ENCODE data around the gene FAM174C. TPM values are rescaled to one million over a fixed set of nuclear protein-coding genes. Genes with fewer than 3 reads are reported as not detected.

Gene FAM174C
- total and polyA plus RNA-seq, 2 of the 8 experiments (the other 6 are each of a cell fraction or from before 2014, with no cell fraction given): 44.5 to 125 TPM

DNA sequence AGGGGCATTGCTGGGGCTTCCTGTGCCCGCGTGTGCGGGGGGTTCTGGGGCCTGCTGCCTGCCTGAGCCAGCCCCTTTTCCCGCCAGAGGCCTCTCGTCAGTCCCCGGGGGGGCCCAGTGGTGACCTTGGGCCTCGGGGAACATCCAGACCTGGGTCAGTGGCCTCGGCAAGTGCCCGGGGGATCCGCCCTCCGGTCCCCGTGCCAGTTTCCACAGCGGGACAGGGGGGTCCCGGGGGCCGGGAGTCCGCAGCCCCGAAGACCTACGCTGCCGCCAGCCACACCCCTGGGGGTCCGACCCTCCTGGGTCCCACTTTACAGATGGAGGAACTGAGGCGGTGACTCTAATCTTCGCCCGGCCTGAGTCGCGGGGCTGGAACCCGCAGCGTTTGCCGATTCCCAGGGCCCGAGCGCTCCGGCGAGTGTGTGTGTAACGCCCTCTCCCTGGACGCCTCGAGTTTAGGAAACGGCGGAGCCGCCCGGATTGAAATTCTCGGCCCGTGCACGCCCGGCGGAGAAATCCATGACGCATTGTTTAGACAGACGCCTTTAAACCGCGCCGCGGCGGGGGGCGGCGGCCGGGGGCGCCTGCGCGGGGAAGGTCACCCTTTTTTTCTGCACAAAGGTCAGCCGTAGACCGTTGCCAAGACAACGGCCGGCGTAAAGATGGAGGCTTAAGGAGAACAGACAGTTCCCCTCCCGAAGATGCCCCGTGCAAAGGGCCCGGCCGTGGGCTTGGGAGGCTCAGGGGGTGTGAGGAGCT lies 49.7 kb downstream of the FAM174C start:
- CTCF ChIA-PET (ENCODE audit: partially characterized antibody): interaction anchor here (1.0 to 3.5 kb wide), 2 partner anchors 9 kb away, joined by 4 to 24 read pairs; no protein-coding TSS in a partner anchor
- Histone ChIP-seq H3K4me2 (ENCODE audit: insufficient read depth in 1 of 2, low read depth in 2 of 2, low read length in 2 of 2) (peak overlapping the region; percentile 7 to 32; a peak in 2 of 4 replicates), H3K9ac (replicated peaks in 1 of 4; ENCODE audit: extremely low read depth in 1 of 4, low read depth in 3 of 4, low read length in 3 of 4) (no peak overlapping the region)
- TF ChIP-seq, protein P1, sequence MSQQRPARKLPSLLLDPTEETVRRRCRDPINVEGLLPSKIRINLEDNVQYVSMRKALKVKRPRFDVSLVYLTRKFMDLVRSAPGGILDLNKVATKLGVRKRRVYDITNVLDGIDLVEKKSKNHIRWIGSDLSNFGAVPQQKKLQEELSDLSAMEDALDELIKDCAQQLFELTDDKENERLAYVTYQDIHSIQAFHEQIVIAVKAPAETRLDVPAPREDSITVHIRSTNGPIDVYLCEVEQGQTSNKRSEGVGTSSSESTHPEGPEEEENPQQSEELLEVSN (IDR thresholded peaks at IDR 0.05): no peak
- TF ChIP-seq, protein P2, sequence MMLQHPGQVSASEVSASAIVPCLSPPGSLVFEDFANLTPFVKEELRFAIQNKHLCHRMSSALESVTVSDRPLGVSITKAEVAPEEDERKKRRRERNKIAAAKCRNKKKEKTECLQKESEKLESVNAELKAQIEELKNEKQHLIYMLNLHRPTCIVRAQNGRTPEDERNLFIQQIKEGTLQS (IDR thresholded peaks at IDR 0.05; ENCODE audit: insufficient read depth, low read depth, low read length): no peak
- TF ChIP-seq MAFK (IDR thresholded peaks at IDR 0.05; ENCODE audit: low read depth, low read length): no peak
- TF ChIP-seq, protein P3, sequence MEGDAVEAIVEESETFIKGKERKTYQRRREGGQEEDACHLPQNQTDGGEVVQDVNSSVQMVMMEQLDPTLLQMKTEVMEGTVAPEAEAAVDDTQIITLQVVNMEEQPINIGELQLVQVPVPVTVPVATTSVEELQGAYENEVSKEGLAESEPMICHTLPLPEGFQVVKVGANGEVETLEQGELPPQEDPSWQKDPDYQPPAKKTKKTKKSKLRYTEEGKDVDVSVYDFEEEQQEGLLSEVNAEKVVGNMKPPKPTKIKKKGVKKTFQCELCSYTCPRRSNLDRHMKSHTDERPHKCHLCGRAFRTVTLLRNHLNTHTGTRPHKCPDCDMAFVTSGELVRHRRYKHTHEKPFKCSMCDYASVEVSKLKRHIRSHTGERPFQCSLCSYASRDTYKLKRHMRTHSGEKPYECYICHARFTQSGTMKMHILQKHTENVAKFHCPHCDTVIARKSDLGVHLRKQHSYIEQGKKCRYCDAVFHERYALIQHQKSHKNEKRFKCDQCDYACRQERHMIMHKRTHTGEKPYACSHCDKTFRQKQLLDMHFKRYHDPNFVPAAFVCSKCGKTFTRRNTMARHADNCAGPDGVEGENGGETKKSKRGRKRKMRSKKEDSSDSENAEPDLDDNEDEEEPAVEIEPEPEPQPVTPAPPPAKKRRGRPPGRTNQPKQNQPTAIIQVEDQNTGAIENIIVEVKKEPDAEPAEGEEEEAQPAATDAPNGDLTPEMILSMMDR (IDR thresholded peaks at IDR 0.05; ENCODE audit: control extremely low read depth in 1 of 3, insufficient read depth in 1 of 3, low read depth in 1 of 3, low read length in 3 of 3): no peak
- no peak for TF ChIP-seq CBX8 (IDR thresholded peaks at IDR 0.05; ENCODE audit: borderline replicate concordance, low read depth, low read length)
- no peak for TF ChIP-seq BCL11A (IDR thresholded peaks at IDR 0.05; ENCODE audit: low read depth in 2 of 2, low read length in 2 of 2)
- no peak for TF ChIP-seq SIN3A (conservative IDR thresholded peaks at IDR 0.05 in 1 of 2, IDR thresholded peaks at IDR 0.05 in 1 of 2; ENCODE audit: low read depth in 1 of 2, low read length in 2 of 2)
- no peak for TF ChIP-seq ASH2L (IDR thresholded peaks at IDR 0.05; ENCODE audit: low read length)

More for the DNA sequence above, 49.7 kb downstream of the FAM174C start:
- POLR2A ChIA-PET (ENCODE audit: partially characterized antibody): no interaction called here
- Histone ChIP-seq H3K14ac (ENCODE audit: insufficient read length) (no peak overlapping the region), H3K18ac (ENCODE audit: extremely low read depth, low read length) (no peak overlapping the region), H2AFZ (ENCODE audit: low read length) (no peak overlapping the region), H3K4me1 (replicated peaks in 1 of 4; ENCODE audit: control insufficient read depth in 3 of 4, insufficient read depth in 4 of 4, low read length in 3 of 4) (no peaks in the 10 kb centered on the region), H3K36me3 (ENCODE audit: control insufficient read depth in 2 of 4, insufficient read depth in 4 of 4, low read length in 3 of 4) (no peaks in the 10 kb centered on the region), H3K9me3 (ENCODE audit: insufficient read depth in 2 of 2, low read depth in 1 of 2, low read length in 1 of 2) (no peaks in the 10 kb centered on the region), H2BK20ac (ENCODE audit: low read length) (no peak overlapping the region), H3K27me3 (replicated peaks in 1 of 4; ENCODE audit: control insufficient read depth in 3 of 4, extremely low read depth in 1 of 4, insufficient read depth in 3 of 4, low read length in 3 of 4) (no peaks in the 10 kb centered on the region; a peak in 1 of 7 replicates), H2BK120ac (replicated peaks; ENCODE audit: low read depth, low read length) (no peak overlapping the region), H3K4ac (replicated peaks; ENCODE audit: insufficient read length, low read depth, low read length) (no peak overlapping the region), H3K79me1 (ENCODE audit: low read depth, low read length) (no peaks in the 10 kb centered on the region), H4K5ac (ENCODE audit: insufficient read length, low read depth, low read length) (no peak overlapping the region), H3K56ac (replicated peaks; ENCODE audit: insufficient read length, low read depth, low read length) (no peak overlapping the region), H2BK12ac (ENCODE audit: low read depth, low read length) (no peak overlapping the region), H3K79me2 (ENCODE audit: control insufficient read depth in 1 of 2, insufficient read depth in 2 of 2, low read length in 2 of 2) (no peaks in the 10 kb centered on the region), H3K23me2 (ENCODE audit: low read depth, low read length) (no peaks in the 10 kb centered on the region), H4K8ac (ENCODE audit: extremely low read depth, insufficient read depth, low read length) (no peak overlapping the region; the same call in 1 of the 2 replicates), H3K4me3 (ENCODE audit: extremely low read depth in 1 of 4, insufficient read depth in 2 of 4, low read depth in 3 of 4, low read length in 4 of 4) (peak overlapping the region in 1 of 4 experiments; percentile 36; a peak in 2 of 8 replicates), H2BK5ac (ENCODE audit: low read depth, low read length) (no peak overlapping the region), H4K91ac (replicated peaks; ENCODE audit: insufficient read length, low read length) (no peak overlapping the region), H3K23ac (ENCODE audit: insufficient read length) (no peak overlapping the region), H3K27ac (ENCODE audit: low read depth, low read length) (no peak overlapping the region), H4K20me1 (replicated peaks in 1 of 2; ENCODE audit: control insufficient read depth in 1 of 2, insufficient read depth in 2 of 2, low read length in 2 of 2) (no peaks in the 10 kb centered on the region), H2AK5ac (ENCODE audit: low read depth, low read length) (no peak overlapping the region), H2BK15ac (ENCODE audit: low read length) (no peak overlapping the region)
- DNase-seq (ENCODE audit: low read depth in 1 of 2, low spot score in 2 of 2) (no peak), FAIRE-seq (no peak)
- WGBS, 2 experiments (ENCODE audit: extremely low coverage in 1 of 2, insufficient coverage in 1 of 2, insufficient read length in 1 of 2, insufficient replicate concordance in 2 of 2, low coverage in 1 of 2, low lambda C conversion rate in 2 of 2, missing lambda C conversion rate in 1 of 2): 69% methylated on average over 34 of the region's 66 CpGs; no CpG with 5 or more reads in 1 of the 2 experiments

Data from H1 (cell line).